Germinal center (tissue), 1 donor: Measurements from ENCODE around the gene BSND.

Experiments
- DNase-seq: peaks from one replicate; pipeline ENCODE4 v3.0.0; 2012; ENCODE audit warnings: mixed read lengths, low spot score

BSND gene

GRCh38 chr1:55048453-55049270 lies 49.9 kb downstream of the BSND start:
- no peak for DNase-seq

GRCh38 chr1:55049271-55049913 lies 50.7 kb downstream of the BSND start:
- DNase-seq = no peak

GRCh38 chr1:55049914-55050278 lies 51.2 kb downstream of the BSND start:
- no peak for DNase-seq

GRCh38 chr1:55050283-55050682 lies 51.5 kb downstream of the BSND start:
- DNase-seq = no peak

- no peak for DNase-seq
These were observed 52.4 kb downstream of the BSND start for GRCh38 chr1:55051169-55051568.

GRCh38 chr1:55051621-55052020 lies 52.9 kb downstream of the BSND start:
- no peak for DNase-seq

GRCh38 chr1:55052221-55053142 lies 53.7 kb downstream of the BSND start:
- DNase-seq = no peak

- DNase-seq = no peak
These were observed 54.7 kb downstream of the BSND start for GRCh38 chr1:55053265-55053954.

- no peak for DNase-seq
These were observed 55.7 kb downstream of the BSND start for GRCh38 chr1:55054396-55054795.

GRCh38 chr1:55055084-55055882 lies 56.5 kb downstream of the BSND start:
- no peak for DNase-seq

GRCh38 chr1:55055951-55056631 lies 57.4 kb downstream of the BSND start:
- DNase-seq = no peak

- no peak for DNase-seq
These were observed 57.9 kb downstream of the BSND start for GRCh38 chr1:55056632-55056992.

- no peak for DNase-seq
These were observed 58.7 kb downstream of the BSND start for GRCh38 chr1:55057270-55057955.

- no peak for DNase-seq
These were observed 59.2 kb downstream of the BSND start for GRCh38 chr1:55057956-55058298.

GRCh38 chr1:55059302-55060132 lies 60.8 kb downstream of the BSND start:
- DNase-seq = no peak

GRCh38 chr1:55060133-55060999 lies 61.6 kb downstream of the BSND start:
- DNase-seq = no peak

- no peak for DNase-seq
These were observed 62.4 kb downstream of the BSND start for GRCh38 chr1:55061000-55061705.
